ENCODE results near the gene RIPOR2.

Gene RIPOR2

DNA sequence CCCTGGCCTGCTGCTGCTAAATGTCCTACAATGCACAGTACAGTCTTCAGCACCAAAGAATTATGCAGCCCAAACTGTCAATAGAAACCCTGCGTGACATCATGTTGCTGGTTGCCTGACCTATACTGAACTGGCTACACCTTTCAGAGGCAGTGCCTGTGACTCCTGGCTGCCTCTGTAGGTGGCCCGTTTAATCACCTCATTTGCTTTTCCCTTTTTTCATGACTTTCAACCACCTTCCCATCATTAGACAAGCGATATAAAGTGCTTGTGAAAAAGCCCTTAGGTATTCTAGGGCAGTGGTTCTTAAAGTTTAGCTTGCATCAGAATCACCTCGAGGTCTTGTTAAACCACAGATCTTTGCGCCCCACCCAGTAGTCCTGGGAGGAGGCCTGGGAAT, 33.0 kb upstream of the RIPOR2 start:
- no peaks in the 10 kb centered on the region for H3K9me3 Mint-ChIP-seq
- DNase-seq (ENCODE audit: low spot score in 2 of 2) (no peak), ATAC-seq (replicated peaks; ENCODE audit: extremely low read depth, poor library complexity, severe bottlenecking) (peak; percentile 78)
- peak overlapping the region; percentile 47 for H3K4me3 Mint-ChIP-seq
- H3K4me1 Mint-ChIP-seq, result peaks cover 82% of the 10 kb centered on the region
- H3K36me3 Mint-ChIP-seq (ENCODE audit: insufficient read depth), result peaks cover 1% of the 10 kb centered on the region
- H3K27ac Mint-ChIP-seq (ENCODE audit: low read depth), result peak overlapping the region; percentile 78
- no peaks in the 10 kb centered on the region for H3K27me3 Mint-ChIP-seq

DNA sequence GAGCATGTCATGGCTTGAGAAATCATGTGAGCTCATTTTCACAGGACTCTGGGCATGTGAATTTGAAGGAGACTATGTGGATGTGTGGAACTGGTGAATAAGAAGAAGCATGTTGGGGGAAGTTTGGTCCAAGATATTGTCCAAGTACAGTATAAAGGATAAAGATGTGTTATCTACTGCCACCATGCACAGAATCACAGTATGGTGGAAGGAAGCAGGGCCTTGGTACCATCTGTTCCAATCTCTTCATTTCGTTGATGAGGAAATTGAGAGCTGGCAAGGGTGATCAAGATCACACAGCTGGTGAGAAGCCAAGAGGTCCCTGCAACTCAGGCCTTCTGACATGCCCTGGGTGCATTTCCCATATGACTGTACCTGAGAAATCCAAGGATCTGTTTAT, 31.5 kb upstream of the RIPOR2 start:
- DNase-seq (ENCODE audit: low spot score in 2 of 2) (no peak), ATAC-seq (replicated peaks; ENCODE audit: extremely low read depth, poor library complexity, severe bottlenecking) (no peak)
- peak overlapping the region; percentile 33 for H3K27ac Mint-ChIP-seq (ENCODE audit: low read depth)
- H3K4me3 Mint-ChIP-seq, result no peak overlapping the region
- H3K4me1 Mint-ChIP-seq, result peaks cover 75% of the 10 kb centered on the region
- H3K36me3 Mint-ChIP-seq (ENCODE audit: insufficient read depth), result no peaks in the 10 kb centered on the region
- no peaks in the 10 kb centered on the region for H3K27me3 Mint-ChIP-seq
- no peaks in the 10 kb centered on the region for H3K9me3 Mint-ChIP-seq

GRCh38 chr6:24966381-24966780, 30.6 kb upstream of the RIPOR2 start:
- no peak overlapping the region for H3K4me3 Mint-ChIP-seq
- no peaks in the 10 kb centered on the region for H3K9me3 Mint-ChIP-seq
- peaks cover 74% of the 10 kb centered on the region for H3K4me1 Mint-ChIP-seq
- H3K36me3 Mint-ChIP-seq (ENCODE audit: insufficient read depth), result no peaks in the 10 kb centered on the region
- no peaks in the 10 kb centered on the region for H3K27me3 Mint-ChIP-seq
- DNase-seq (ENCODE audit: low spot score in 2 of 2), result no peak
- no peak for ATAC-seq (replicated peaks; ENCODE audit: extremely low read depth, poor library complexity, severe bottlenecking)
- H3K27ac Mint-ChIP-seq (ENCODE audit: low read depth), result peak overlapping the region; percentile 17

- ATAC-seq (replicated peaks; ENCODE audit: extremely low read depth, poor library complexity, severe bottlenecking), result no peak
- H3K4me1 Mint-ChIP-seq, result peaks cover 74% of the 10 kb centered on the region
- H3K27ac Mint-ChIP-seq (ENCODE audit: low read depth), result peak overlapping the region; percentile 72
These were observed 28.3 kb upstream of the RIPOR2 start for GRCh38 chr6:24963887-24964570.

DNA sequence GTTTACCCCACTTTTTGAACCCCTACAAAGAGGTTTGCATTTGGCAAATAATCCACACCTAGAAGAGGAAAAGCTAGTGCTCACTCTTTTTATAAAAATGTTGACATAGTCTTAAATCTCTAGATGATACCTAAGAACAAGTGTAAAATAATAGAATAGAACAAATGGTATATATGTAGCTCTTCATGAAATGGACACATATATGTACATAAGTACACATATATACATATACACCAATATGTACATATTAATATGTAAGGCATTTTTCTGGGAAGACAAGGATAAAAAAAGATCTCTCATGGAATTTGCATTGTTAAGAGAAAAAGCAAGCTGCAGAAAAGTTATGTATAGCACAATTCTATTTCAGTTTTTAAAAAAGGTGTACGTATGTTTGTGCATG, 27.6 kb upstream of the RIPOR2 start:
- H3K27ac Mint-ChIP-seq (ENCODE audit: low read depth), result no peak overlapping the region
- H3K4me1 Mint-ChIP-seq, result peaks cover 72% of the 10 kb centered on the region
- H3K36me3 Mint-ChIP-seq (ENCODE audit: insufficient read depth), result peaks cover 4% of the 10 kb centered on the region
- no peak for DNase-seq (ENCODE audit: low spot score in 2 of 2)
- no peak for ATAC-seq (replicated peaks; ENCODE audit: extremely low read depth, poor library complexity, severe bottlenecking)
- no peaks in the 10 kb centered on the region for H3K27me3 Mint-ChIP-seq
- H3K4me3 Mint-ChIP-seq, result no peak overlapping the region
- no peaks in the 10 kb centered on the region for H3K9me3 Mint-ChIP-seq

More at GRCh38 chr6:24963887-24964570, 28.3 kb upstream of the RIPOR2 start:
- peaks cover 2% of the 10 kb centered on the region for H3K36me3 Mint-ChIP-seq (ENCODE audit: insufficient read depth)
- DNase-seq (ENCODE audit: low spot score in 2 of 2), result no peak
- H3K27me3 Mint-ChIP-seq, result no peaks in the 10 kb centered on the region
- no peaks in the 10 kb centered on the region for H3K9me3 Mint-ChIP-seq
- H3K4me3 Mint-ChIP-seq, result no peak overlapping the region

DNA sequence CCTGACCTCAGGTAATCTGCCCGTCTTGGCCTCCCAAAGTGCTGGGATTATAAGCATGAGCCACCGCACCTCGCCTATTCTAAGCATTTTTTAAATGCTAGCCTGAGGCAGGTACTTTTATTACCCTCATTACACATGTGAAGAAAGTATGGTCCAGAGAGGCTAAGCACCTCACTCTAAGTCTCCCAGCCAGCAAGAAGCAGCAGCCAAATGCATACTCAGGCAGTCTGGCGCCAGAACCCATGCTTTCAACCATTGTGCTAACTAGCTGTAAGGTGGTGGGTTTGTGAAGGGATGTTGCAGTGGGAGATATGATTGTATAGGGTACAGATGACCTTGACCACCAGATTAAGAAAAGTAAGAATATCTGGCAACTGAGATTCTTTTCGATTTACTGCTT, 26.1 kb upstream of the RIPOR2 start:
- Mint-ChIP-seq H3K4me1 (peaks cover 69% of the 10 kb centered on the region), H3K4me3 (no peak overlapping the region), H3K27me3 (no peaks in the 10 kb centered on the region), H3K36me3 (ENCODE audit: insufficient read depth) (peaks cover 4% of the 10 kb centered on the region), H3K9me3 (no peaks in the 10 kb centered on the region), H3K27ac (ENCODE audit: low read depth) (peak overlapping the region; percentile 67)
- no peak for ATAC-seq (replicated peaks; ENCODE audit: extremely low read depth, poor library complexity, severe bottlenecking)
- DNase-seq (ENCODE audit: low spot score in 2 of 2), result no peak

DNA sequence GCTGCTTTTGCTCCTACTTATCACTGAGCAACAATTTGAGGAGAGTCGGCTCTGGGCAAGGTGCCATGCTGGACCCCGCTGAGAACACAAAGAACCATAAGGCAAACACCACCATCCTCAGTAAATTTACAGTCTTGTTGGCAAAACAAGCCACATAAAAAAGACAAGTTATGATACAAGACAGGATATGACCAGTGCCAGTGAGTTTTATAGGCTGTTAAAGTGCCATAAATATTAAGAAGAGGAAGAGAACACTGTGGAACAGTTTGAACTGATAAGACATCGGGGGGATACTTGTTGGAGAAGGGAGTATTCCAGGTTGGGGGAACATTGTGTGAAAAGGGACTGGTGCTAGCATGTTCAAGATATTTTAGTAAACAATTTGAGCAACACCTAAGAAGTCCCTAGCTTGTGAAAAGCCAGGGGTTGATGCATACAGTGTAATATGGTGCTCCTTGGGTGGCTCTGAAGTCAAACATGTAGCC, 25.3 kb upstream of the RIPOR2 start:
- ATAC-seq (replicated peaks; ENCODE audit: extremely low read depth, poor library complexity, severe bottlenecking) (peak; percentile 70), DNase-seq (ENCODE audit: low spot score in 2 of 2) (no peak)
- H3K36me3 Mint-ChIP-seq (ENCODE audit: insufficient read depth), result peaks cover 4% of the 10 kb centered on the region
- H3K9me3 Mint-ChIP-seq, result no peaks in the 10 kb centered on the region
- H3K27me3 Mint-ChIP-seq, result no peaks in the 10 kb centered on the region
- H3K4me3 Mint-ChIP-seq, result peak overlapping the region; percentile 60
- H3K4me1 Mint-ChIP-seq, result peaks cover 68% of the 10 kb centered on the region
- H3K27ac Mint-ChIP-seq (ENCODE audit: low read depth), result peak overlapping the region; percentile 67

GRCh38 chr6:24959319-24959718, 23.6 kb upstream of the RIPOR2 start:
- Mint-ChIP-seq H3K4me3 (peak overlapping the region; percentile 59), H3K27ac (ENCODE audit: low read depth) (peak overlapping the region; percentile 67), H3K36me3 (ENCODE audit: insufficient read depth) (peaks cover 4% of the 10 kb centered on the region), H3K9me3 (no peaks in the 10 kb centered on the region), H3K27me3 (no peaks in the 10 kb centered on the region), H3K4me1 (peaks cover 71% of the 10 kb centered on the region)
- DNase-seq (ENCODE audit: low spot score in 2 of 2) (no peak), ATAC-seq (replicated peaks; ENCODE audit: extremely low read depth, poor library complexity, severe bottlenecking) (no peak)

- DNase-seq (ENCODE audit: low spot score in 2 of 2), result no peak
- ATAC-seq (replicated peaks; ENCODE audit: extremely low read depth, poor library complexity, severe bottlenecking), result no peak
- H3K27me3 Mint-ChIP-seq, result no peaks in the 10 kb centered on the region
- no peaks in the 10 kb centered on the region for H3K9me3 Mint-ChIP-seq
- H3K36me3 Mint-ChIP-seq (ENCODE audit: insufficient read depth), result peaks cover 4% of the 10 kb centered on the region
- H3K27ac Mint-ChIP-seq (ENCODE audit: low read depth), result peak overlapping the region; percentile 46
- peak overlapping the region; percentile 29 for H3K4me3 Mint-ChIP-seq
- H3K4me1 Mint-ChIP-seq, result peaks cover 79% of the 10 kb centered on the region
These were observed 21.4 kb upstream of the RIPOR2 start for GRCh38 chr6:24957199-24957598.

GRCh38 chr6:24953726-24954125, 18.0 kb upstream of the RIPOR2 start:
- Mint-ChIP-seq H3K4me1 (peaks cover 80% of the 10 kb centered on the region), H3K36me3 (ENCODE audit: insufficient read depth) (peaks cover 9% of the 10 kb centered on the region), H3K27me3 (no peaks in the 10 kb centered on the region), H3K27ac (ENCODE audit: low read depth) (peak overlapping the region; percentile 14), H3K9me3 (no peaks in the 10 kb centered on the region), H3K4me3 (peak overlapping the region; percentile 17)
- ATAC-seq (replicated peaks; ENCODE audit: extremely low read depth, poor library complexity, severe bottlenecking) (no peak), DNase-seq (ENCODE audit: low spot score in 2 of 2) (no peak)

DNA sequence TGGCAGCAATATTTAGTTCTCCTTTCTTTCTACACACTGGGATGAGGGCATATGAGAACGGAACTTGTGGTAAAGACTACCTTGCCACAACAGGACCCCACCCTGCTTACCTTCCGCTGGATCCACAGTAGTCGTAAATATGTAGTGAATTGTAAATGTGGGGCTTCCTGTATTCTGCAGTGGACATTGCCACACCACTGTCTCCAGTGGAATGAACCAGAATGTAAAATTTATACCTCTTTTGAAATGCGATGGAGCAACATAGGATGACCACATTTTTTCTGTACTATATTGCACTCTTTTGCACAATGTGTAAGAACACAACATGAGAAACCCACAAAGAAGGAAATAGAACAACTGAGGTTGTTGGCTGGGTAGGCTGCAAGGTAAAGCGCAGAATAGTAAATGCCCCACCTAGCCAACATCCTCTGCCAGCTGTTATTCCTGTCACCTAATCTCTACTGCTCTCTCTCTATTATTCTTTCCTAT, 16.1 kb upstream of the RIPOR2 start:
- no peaks in the 10 kb centered on the region for H3K27me3 Mint-ChIP-seq
- H3K36me3 Mint-ChIP-seq (ENCODE audit: insufficient read depth), result peaks cover 17% of the 10 kb centered on the region
- H3K4me1 Mint-ChIP-seq, result peaks cover 90% of the 10 kb centered on the region
- H3K27ac Mint-ChIP-seq (ENCODE audit: low read depth), result peak overlapping the region; percentile 14
- peak overlapping the region; percentile 71 for H3K4me3 Mint-ChIP-seq
- H3K9me3 Mint-ChIP-seq, result no peaks in the 10 kb centered on the region
- ATAC-seq (replicated peaks; ENCODE audit: extremely low read depth, poor library complexity, severe bottlenecking) (peak; percentile 74), DNase-seq (ENCODE audit: low spot score in 2 of 2) (peak in 1 of 2 donors; percentile 48)

DNA sequence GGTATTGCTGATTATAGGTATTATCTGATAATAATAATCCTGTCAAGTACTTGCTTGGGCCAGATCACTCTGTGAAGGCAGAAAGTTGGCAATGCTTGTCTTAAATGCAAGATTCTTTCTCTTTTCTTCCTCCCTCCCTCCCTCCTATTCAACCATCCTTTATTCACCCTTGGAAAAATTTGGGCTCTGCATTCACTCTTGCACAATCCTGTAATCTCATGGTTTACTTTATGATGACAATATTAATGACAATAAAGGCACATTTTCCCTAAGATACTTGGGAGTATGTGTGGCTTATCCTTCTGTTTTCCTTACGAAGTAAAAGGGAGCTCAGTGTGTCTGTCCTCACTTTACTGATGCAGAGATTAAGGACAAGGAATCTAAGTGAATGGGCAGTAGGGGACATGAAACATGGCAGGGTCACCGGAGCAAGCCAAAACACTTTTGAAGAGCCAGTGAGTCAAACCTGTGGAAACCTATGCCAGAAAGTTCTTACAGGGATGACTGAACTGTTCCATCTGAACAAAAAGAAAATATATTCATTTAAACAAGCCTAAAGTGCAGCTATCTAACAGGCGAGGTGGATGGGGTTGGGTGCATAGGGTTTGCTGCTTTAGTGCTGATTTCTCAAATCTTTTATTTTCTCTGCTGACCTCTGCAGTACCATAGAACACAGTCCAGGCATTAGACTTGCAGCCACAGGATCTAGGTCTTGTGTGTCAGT, 14.6 kb upstream of the RIPOR2 start:
- peak overlapping the region; percentile 71 for H3K4me3 Mint-ChIP-seq
- ATAC-seq (replicated peaks; ENCODE audit: extremely low read depth, poor library complexity, severe bottlenecking) (no peak), DNase-seq (ENCODE audit: low spot score in 2 of 2) (no peak)
- H3K4me1 Mint-ChIP-seq, result peaks cover 86% of the 10 kb centered on the region
- H3K9me3 Mint-ChIP-seq, result no peaks in the 10 kb centered on the region
- peak overlapping the region; percentile 52 for H3K27ac Mint-ChIP-seq (ENCODE audit: low read depth)
- peaks cover 20% of the 10 kb centered on the region for H3K36me3 Mint-ChIP-seq (ENCODE audit: insufficient read depth)
- H3K27me3 Mint-ChIP-seq, result no peaks in the 10 kb centered on the region

Measured in central memory CD8-positive, alpha-beta T cell (primary cell).